ENCODE results near the gene LRFN4. TPM values are rescaled to one million over a fixed set of nuclear protein-coding genes. Genes with fewer than 3 reads are reported as not detected.

The LRFN4 gene
- polyA plus RNA-seq, 1 donor from 2014 or later: 85.0 TPM

- H3F3A ChIP-seq (ENCODE audit: insufficient read depth, low read length, poor library complexity, severe bottlenecking): no peaks in the 10 kb centered on the region
- H3K9me3 ChIP-seq (ENCODE audit: low read length): no peaks in the 10 kb centered on the region
- H3K79me2 ChIP-seq (replicated peaks; ENCODE audit: insufficient read depth, low read length): no peaks in the 10 kb centered on the region
- H4K20me1 ChIP-seq (ENCODE audit: insufficient read depth): no peaks in the 10 kb centered on the region
- H3K9me2 ChIP-seq (ENCODE audit: insufficient read depth, low read length): no peaks in the 10 kb centered on the region
- H3K36me3 ChIP-seq (ENCODE audit: insufficient read depth, low read length): no peaks in the 10 kb centered on the region
- no peak overlapping the region for H3K4me3 ChIP-seq (ENCODE audit: low read length)
- H3K27ac ChIP-seq (ENCODE audit: low read length): no peak overlapping the region
- no peak overlapping the region for H2AFZ ChIP-seq (ENCODE audit: low read depth, low read length)
- no peak for TF ChIP-seq POLR2AphosphoS5 (IDR thresholded peaks at IDR 0.05)
- no peak for TF ChIP-seq RAD21 (conservative IDR thresholded peaks at IDR 0.05)
- no peak for TF ChIP-seq CTCF (IDR thresholded peaks at IDR 0.05; ENCODE audit: poor library complexity, severe bottlenecking)
- TF ChIP-seq MXI1 (conservative IDR thresholded peaks at IDR 0.05; ENCODE audit: poor library complexity, severe bottlenecking): no peak
- TF ChIP-seq SMC3 (conservative IDR thresholded peaks at IDR 0.05; ENCODE audit: poor library complexity): no peak
- no peak for TF ChIP-seq EZH2 (IDR thresholded peaks at IDR 0.05; ENCODE audit: borderline replicate concordance, insufficient read depth, low read length, poor library complexity, severe bottlenecking)
- TF ChIP-seq REST (IDR thresholded peaks at IDR 0.05; ENCODE audit: borderline replicate concordance): no peak
- TF ChIP-seq EP300 (conservative IDR thresholded peaks at IDR 0.05; ENCODE audit: poor library complexity, severe bottlenecking): no peak
- no peak for TF ChIP-seq TAF1 (IDR thresholded peaks at IDR 0.05; ENCODE audit: low read depth)
- H3K27me3 ChIP-seq (ENCODE audit: insufficient read depth, low read depth, low read length): no peaks in the 10 kb centered on the region
- H3K9ac ChIP-seq (ENCODE audit: low read length): no peak overlapping the region
- H3K4me2 ChIP-seq (ENCODE audit: low read length): no peak overlapping the region
Observed at GRCh38 chr11:66871521-66871901, 14.6 kb downstream of the LRFN4 start.

- Histone ChIP-seq H3K4me3 (ENCODE audit: low read length) (no peak overlapping the region), H3K27ac (ENCODE audit: low read length) (no peak overlapping the region), H3K9me3 (ENCODE audit: low read length) (no peaks in the 10 kb centered on the region), H3K79me2 (replicated peaks; ENCODE audit: insufficient read depth, low read length) (no peaks in the 10 kb centered on the region), H2AFZ (ENCODE audit: low read depth, low read length) (no peak overlapping the region), H3K4me2 (ENCODE audit: low read length) (no peak overlapping the region), H3K36me3 (ENCODE audit: insufficient read depth, low read length) (no peaks in the 10 kb centered on the region), H3F3A (ENCODE audit: insufficient read depth, low read length, poor library complexity, severe bottlenecking) (no peaks in the 10 kb centered on the region), H4K20me1 (ENCODE audit: insufficient read depth) (no peaks in the 10 kb centered on the region), H3K9me2 (ENCODE audit: insufficient read depth, low read length) (no peaks in the 10 kb centered on the region), H3K9ac (ENCODE audit: low read length) (no peak overlapping the region), H3K27me3 (ENCODE audit: insufficient read depth, low read depth, low read length) (no peaks in the 10 kb centered on the region)
- TF ChIP-seq SMC3 (conservative IDR thresholded peaks at IDR 0.05; ENCODE audit: poor library complexity): no peak
- no peak for TF ChIP-seq CTCF (IDR thresholded peaks at IDR 0.05; ENCODE audit: poor library complexity, severe bottlenecking)
- no peak for TF ChIP-seq TAF1 (IDR thresholded peaks at IDR 0.05; ENCODE audit: low read depth)
- TF ChIP-seq POLR2AphosphoS5 (IDR thresholded peaks at IDR 0.05): no peak
- no peak for TF ChIP-seq MXI1 (conservative IDR thresholded peaks at IDR 0.05; ENCODE audit: poor library complexity, severe bottlenecking)
- no peak for TF ChIP-seq EP300 (conservative IDR thresholded peaks at IDR 0.05; ENCODE audit: poor library complexity, severe bottlenecking)
- no peak for TF ChIP-seq REST (IDR thresholded peaks at IDR 0.05; ENCODE audit: borderline replicate concordance)
Observed at GRCh38 chr11:66874232-66874631, 17.4 kb downstream of the LRFN4 start.

All from neural cell (in vitro differentiated cells).